IPS-NIHi11 (cell line): ENCODE results near the gene SUMF2.
"Not testable (repeated sequence)": the region's sequence is repeated elsewhere in the genome, so short reads cannot be mapped to it uniquely, and the experiment has no call there.

Experiments used
- DNase-seq: peaks from one replicate; pipeline ENCODE4 v3.0.0; 2012; ENCODE audit warnings: mixed read lengths, low spot score

Gene SUMF2

GRCh38 chr7:56063500-56063881 lies 595 bp upstream of the SUMF2 start:
- DNase-seq, result no peak

DNA sequence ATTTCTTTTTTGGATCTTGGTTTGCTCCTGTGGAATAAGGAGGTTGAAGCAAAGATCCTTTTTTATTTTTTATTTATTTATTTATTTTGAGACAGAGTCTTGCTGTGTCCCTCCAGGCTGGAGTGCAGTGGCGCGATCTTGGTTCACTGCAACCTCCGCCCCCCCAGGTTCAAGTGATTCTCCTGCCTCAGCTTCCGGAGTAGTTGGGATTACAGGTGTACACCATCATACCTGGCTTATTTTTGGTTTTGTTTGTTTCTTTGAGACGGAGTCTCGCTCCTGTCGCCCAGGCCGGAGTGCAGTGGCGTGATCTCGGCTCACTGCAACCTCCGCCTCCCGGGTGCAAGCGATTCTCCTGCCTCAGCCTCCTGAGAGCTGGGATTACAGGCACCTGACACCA lies 2.3 kb downstream of the SUMF2 start:
- not testable (repeated sequence) for DNase-seq

DNA sequence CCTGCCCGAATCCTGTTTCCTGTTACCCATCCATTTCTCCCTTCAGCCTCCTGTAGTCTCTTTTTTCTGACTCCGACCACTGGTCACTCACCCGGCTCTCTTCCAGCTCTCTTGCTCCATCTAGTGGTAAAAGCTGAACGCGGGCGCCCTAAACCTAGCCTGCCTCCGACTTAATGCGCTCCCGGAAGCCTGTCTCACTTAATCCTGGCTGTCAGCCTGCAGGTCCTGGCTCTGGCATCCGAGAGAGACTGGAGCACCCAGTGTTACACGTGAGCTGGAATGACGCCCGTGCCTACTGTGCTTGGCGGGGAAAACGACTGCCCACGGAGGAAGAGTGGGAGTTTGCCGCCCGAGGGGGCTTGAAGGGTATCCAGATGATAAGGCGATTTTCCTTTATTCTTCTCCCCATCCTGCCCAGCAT lies 10.3 kb downstream of the SUMF2 start:
- peak; percentile 85 for DNase-seq

GRCh38 chr7:56077681-56078080 lies 13.6 kb downstream of the SUMF2 start:
- DNase-seq, result no peak

DNA sequence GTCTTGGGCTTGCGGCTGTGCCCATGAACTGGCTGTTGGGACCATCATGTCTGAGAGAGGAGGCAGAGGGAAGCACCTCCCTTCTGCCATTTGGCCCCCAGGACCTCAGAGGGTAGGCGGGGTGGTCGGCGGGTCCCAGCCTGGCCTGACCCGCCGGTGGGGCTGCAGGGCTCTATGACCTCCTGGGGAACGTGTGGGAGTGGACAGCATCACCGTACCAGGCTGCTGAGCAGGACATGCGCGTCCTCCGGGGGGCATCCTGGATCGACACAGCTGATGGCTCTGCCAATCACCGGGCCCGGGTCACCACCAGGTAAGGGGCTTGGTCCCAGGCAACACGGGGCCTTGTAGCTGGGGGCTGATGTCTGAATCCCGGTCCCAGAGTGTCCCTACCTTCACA lies 14.1 kb downstream of the SUMF2 start:
- DNase-seq, result no peak

DNA sequence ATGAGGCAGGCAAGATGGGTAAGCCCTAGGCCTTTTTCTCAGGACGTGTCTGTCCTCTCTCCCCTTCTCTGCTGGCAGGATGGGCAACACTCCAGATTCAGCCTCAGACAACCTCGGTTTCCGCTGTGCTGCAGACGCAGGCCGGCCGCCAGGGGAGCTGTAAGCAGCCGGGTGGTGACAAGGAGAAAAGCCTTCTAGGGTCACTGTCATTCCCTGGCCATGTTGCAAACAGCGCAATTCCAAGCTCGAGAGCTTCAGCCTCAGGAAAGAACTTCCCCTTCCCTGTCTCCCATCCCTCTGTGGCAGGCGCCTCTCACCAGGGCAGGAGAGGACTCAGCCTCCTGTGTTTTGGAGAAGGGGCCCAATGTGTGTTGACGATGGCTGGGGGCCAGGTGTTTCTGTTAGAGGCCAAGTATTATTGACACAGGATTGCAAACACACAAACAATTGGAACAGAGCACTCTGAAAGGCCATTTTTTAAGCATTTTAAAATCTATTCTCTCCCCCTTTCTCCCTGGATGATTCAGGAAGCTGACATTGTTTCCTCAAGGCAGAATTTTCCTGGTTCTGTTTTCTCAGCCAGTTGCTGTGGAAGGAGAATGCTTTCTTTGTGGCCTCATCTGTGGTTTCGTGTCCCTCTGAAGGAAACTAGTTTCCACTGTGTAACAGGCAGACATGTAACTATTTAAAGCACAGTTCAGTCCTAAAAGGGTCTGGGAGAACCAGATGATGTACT lies 15.5 kb downstream of the SUMF2 start:
- DNase-seq, result no peak

DNA sequence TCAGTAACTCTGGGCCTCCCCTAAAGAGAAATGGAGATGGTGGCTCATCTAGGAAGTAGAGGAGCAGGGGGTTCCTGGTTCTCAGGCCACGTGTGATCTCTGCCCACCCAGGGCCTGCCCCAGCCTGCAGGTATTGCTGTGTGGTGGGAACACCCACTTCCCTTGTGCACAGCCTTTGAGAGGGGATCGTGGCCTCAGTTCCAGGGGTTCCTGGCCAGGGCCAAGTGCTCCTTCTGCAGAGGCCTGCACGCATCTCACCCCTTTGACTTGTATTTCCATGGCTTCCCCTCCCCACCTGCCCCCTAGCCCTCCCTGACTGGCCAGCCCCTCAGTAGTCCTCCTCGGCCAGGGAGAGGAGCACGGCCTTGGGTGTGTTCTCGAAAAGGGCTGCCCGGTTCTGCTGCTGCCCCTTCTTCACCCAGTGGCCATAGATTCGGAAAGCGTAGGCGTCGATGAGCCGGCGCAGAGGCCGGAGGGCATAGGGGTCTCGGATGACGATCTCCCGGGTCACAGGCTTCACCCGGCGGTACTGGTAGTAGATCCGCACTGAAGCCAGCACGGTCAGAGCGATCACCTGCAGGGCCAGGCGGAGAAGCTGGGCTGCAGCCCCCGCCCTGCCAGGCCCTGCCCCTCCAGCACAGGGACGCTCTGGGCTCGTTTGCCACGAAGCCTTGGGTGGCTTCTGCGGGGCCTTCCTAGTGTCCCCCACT lies 16.8 kb downstream of the SUMF2 start:
- not testable (repeated sequence) for DNase-seq

DNA sequence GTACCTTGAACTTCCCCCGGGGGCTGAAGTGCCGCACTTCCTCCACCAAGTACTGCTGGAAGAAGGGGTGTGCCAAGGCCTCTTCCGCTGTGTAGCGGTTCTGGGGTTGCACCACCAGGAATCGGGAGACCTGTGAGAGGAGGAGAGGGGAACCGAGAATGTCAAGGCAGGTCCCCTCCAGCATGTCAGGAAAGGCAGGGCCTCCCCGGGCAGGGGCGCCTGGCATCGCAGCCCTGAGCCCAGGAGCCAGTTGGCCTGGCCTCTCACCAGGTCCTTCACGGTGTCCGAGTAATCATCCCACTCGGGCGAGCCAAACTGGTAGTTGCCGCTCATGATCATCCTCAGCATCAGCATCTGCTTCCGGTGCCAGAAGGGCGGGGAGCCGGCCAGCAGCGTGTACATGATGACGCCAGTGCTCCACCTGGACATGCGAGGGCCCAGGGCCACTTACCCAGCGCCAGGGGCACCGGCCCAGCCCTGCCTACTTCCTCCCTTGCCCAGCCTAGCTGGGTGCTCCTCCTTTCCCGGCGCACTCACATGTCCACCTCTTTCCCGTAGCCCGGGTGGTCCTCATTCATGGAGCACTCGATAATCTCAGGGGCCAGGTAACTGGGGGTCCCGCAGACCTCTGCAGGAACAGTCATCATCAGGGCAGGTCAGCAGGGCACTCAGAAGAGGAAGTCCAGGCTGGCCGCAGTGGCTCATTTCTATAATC lies 17.7 kb downstream of the SUMF2 start:
- no peak for DNase-seq

GRCh38 chr7:56083150-56083785 lies 19.2 kb downstream of the SUMF2 start:
- DNase-seq, result no peak

DNA sequence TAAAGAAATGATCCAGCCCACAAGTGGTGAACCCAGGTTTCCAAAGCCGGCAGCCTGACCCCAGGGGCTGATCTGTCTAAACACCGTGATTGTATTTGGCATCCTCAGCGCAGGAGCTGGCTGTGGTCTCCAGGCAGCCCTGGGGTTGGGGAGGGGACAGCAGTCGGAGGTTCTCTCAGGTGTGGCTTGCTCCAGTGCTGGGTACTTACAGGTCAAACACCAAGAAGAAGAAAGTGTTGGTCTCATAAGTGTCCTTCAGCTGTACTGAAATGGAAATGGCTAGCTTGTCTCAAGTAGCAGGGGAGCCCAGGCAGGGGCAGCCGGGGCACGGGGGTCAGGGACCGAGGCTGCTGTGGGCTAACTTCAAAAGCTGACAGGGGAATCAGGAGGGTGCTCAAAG lies 22.7 kb downstream of the SUMF2 start:
- no peak for DNase-seq

GRCh38 chr7:56087445-56087844 lies 23.4 kb downstream of the SUMF2 start:
- no peak for DNase-seq

DNA sequence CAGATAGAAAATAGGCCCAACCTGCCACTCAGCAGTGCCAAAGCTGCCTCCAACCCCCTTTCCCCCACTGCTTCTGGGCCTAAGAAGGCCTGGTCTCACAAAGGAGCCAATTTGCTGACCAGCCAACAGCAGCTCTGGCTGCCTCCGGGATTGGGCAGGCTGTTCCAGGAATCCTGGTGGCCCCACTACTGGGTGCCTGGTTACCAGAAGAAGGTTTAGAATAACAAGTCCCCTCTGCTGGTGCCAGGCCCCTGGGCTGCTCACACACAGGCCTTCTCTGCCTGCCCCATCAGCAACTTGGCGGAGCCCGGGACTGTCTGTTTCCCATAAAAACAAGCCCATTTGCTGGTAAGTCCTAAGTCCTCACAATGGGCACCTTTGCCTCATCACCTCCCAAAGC lies 27.5 kb downstream of the SUMF2 start:
- DNase-seq, result no peak

DNA sequence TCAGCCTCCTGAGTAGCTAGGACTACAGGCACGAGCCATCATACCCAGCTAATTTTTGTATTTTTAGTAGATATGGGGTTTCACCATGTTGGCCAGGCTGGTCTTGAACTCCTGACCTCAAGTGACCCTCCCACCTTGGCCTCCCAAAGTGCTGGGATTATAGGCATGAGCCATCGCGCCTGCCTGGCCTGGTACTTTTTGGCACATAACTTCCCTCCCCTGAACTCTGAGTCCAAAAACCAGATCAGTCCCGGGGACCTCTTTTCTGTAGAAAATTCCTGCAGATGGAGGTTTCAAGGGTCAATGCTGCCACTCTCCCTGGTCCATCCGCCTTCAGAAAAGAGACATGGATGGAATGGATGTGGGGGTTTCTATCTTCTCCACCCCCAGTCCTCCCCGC lies 28.3 kb downstream of the SUMF2 start:
- not testable (repeated sequence) for DNase-seq

GRCh38 chr7:56092789-56093531 lies 28.9 kb downstream of the SUMF2 start, which contains the start of gene PHKG1:
Gene PHKG1, minus strand, starts transcription at chr7:56092952. Its CDS starts 4,011 bp downstream, at chr7:56088941.
- peak; percentile 79 for DNase-seq

- DNase-seq, result no peak
Measured at GRCh38 chr7:56097700-56098099, 33.6 kb downstream of the SUMF2 start.

DNA sequence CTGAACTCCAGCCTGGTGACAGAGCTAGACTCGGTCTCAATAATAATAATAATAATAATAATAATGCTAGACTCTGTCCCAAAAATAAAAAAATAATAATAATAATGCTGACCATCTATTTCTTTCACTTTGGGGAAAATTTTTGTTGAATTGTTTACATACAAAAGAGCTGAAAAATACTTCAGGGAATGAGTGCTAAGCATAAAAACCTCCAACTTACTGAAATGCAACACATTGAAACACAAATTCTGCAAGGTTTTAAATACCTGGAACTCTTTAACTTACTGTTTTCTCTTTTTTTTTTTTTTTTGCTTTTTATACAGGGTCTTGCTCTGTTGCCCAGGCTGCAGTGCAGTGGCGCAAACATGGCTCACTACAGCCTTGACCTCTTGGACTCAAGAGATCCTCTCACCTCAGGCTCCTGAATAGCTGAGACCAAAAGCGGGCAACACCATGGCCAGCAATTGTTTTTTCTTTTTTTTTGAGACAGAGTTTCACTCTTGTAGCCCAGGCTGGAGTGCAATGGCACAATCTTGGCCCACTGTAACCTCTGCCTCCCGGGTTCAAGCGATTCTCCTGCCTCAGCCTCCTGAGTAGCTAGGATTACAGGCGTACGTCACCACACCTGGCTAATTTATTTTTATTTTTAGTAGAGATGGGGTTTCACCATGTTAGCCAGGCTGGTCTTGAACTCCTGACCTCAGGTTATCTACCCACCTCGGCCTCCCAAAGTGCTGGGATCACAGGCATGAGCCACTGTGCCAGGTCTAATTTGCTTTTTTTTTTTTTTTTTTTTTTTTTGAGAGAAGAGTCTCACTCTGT lies 34.3 kb downstream of the SUMF2 start:
- not testable (repeated sequence) for DNase-seq

DNA sequence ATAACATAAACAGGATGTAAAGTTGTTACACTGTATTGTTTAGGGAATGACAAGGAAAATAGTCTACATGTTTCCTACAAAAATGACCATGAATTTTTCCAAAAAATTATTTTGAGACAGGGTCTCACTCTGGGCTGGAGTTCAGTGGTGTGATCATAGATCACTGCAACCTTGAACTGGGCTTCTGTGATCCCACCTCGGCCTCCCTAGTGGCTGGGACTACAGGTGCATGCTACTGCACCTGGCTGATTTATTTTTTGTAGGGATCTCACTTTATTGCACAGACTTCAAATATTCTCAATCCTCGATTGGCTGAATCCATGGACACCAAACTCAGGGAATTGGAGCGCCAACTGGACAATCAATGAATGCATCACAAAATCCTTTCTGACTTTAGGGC lies 35.6 kb downstream of the SUMF2 start:
- no peak for DNase-seq

DNA sequence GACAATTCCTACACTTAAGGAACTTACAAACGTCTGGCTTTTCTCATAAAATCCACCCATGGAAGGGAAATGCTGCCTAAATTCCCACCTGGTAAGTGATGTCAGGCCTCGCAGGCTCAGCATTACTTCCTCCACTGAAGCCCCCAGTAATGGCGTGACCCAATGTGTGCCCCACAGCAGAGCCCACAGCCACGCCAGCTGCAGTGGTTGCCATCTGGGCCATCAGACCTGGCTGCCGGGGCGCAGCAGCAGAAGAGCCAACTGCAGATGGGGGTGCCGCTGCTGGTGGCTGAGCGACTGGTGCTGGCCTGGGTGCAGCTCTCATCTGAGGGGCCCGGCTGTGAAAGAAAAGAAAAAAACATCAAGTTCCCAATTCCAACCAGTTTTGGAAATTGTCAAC lies 40.1 kb downstream of the SUMF2 start:
- not testable (repeated sequence) for DNase-seq

DNA sequence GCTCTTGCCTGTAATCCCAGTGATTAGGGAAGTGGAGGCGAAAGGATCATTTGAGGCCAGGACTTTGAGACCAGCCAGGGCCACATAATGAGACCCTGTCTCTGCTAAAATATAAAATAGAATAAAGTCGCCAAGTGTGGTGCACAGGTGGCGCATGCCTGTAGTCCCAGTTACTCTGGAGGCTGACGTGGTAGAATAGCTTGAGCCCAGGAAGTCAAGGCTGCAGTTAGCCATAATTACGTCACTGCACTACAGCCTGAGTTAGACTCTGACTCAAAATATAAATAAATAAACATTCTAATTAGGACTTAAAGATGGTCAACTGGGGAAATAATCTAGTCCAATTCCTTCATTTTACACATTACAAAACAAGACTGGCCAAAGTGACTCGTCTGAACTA lies 41.4 kb downstream of the SUMF2 start:
- no peak for DNase-seq

DNA sequence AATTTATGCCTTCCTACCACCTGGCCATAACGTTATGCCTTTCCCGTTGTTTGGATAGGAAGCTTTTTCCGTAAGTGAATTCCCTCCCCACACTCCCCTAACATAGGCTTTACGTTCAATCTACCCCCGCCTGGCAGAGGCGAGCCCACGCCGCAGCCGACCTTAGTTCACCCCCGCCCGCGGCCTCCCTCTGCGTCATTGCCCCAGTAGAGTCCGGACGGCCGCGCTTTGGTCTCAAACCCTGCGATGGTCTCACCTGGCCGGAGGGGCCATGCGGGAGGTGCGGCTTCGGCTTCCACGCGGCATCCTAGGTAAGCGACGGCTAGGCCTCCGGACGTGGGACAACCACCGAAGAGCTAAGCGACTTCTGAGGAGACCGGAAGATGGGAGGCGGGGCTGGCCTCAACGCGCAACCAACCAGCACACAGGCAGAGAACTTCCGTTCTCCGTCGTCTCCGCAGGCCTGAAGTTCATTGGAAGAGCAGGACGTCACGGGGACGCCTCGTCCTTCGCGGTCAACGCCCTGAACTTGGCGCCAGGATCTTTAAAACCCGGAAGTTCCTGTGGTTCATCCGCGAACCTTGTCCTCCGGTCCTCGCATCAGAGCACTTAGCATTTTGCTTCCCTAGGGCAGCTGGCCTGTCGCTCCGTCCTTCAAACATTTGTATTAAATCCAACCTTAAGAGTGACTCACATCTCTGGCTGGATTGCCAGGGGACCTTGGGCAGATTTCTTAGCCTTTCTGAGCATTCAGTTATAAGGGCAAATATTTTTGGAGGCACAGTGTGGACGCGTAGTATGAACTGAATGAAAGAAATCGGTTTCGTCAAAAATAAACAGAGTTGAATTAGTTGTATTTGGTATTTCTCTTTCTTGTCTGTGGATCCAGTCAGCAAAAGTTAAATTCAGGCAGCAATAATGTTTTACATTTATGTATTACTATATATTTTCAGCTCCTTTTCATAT lies 42.3 kb downstream of the SUMF2 start, which contains the start of gene CHCHD2:
CHCHD2 (minus strand) TSS at position 369 of the 966 bp plus-strand sequence; CDS start at position 306, 63 bp downstream.
- peak; percentile 92 for DNase-seq
